ENCODE measurements around the gene AQP11.

The AQP11 gene

DNA sequence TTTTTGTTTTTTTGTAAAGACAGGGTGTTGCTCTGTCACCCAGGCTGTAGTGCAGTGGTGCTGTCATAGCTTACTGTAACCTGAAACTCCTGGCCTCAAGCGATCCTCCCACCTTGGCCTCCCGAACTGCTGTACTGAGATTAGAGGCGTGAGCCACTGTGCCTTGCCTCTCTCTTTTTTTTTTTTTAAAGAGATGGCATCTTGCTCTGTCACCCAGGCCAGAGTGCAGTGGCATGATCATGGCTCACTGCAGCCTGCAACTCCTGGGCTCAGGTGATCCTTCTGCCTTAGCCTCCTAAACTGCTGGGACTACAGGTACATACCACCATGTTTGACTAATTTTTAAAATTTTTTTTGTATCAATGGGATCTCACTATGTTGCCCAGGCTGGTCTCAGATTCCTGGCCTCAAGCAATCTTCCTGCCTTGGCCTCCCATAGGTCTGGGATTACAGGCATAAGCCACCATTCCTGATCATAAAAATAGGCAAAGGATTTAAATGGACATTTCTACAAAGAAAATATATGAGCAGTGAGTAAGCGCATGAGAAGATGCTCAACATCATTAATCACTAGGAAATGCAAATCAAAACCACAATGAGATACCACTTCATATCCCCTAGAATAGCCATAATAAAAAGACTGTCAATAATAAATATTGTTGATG is 65.1 kb downstream of the AQP11 start:
- in situ Hi-C loops (cut with MboI; ENCODE audit: low sequenced_read_pairs), result loop anchor here (25.0 kb wide), 1 partner anchor 107 kb away; no protein-coding TSS in a partner anchor

DNA sequence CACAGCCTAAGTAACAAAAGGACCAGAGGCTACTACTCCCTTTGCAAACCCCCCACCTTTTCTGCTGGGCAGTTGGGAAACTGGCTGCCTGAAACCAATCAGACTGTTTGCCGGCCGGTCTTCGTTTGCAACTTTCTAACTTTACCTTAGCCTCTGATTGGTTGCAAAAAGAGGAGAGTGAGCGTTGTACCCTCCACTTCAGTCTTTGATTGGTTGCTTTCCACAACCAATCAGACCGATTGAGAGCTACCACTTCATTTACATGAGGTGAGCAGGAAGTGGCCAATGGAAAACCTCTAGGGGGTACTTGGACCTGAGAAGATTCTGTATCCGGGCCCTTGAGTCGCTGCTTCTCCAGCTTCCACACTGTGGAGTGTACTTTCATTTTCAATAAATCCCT is 66.6 kb downstream of the AQP11 start:
- in situ Hi-C loops (cut with MboI; ENCODE audit: low sequenced_read_pairs), result loop anchor here (25.0 kb wide), 1 partner anchor 106 kb away; no protein-coding TSS in a partner anchor

DNA sequence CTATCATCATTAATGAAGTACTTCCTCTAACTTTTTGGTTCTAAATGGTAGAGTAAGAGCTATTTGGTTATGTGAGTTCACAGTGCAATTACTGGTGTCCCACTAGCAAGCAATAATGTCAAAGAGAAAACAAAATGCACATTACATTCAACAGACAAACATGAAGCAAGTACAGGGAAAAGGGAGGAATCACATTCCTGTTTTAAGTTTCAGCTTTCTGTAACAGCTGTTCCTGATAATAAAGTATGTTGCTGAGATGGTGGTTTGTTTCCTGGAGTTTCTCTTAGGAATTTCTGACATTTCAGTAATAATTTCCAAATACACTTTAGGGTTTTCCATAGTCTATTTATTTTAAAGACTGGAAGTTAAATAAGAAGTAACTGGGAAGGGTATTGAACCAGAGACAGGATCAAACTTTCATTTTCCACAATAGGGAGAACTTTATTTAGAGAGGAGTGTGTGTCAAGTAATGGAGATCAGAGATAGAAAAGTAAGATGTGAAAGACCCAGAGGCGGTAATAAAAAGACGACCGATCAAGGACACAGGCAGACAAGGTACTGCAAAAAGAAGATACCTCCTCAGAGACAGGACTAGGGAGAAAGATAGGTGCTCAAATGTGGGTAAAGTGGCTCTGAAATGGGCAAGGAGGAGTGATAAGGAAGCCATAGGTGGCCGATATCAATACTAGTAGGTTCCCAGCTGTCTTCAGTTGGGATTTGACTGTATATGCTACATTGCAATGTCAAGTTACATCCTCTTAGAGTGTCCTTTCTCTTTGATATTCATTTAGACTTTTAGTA is 68.7 kb downstream of the AQP11 start:
- in situ Hi-C loops (cut with MboI; ENCODE audit: low sequenced_read_pairs), result loop anchor here (25.0 kb wide), 1 partner anchor 104 kb away; no protein-coding TSS in a partner anchor

Data from HL-60/S4 treated with phorbol 12-myristate 13-acetate at 8.2 ng/mL for 4 days and 3 days (cell line).